ENCODE measurements around the gene GRIK5. TPM values are rescaled to one million over a fixed set of nuclear protein-coding genes. Genes with fewer than 3 reads are reported as not detected.
"Not testable (repeated sequence)": the region's sequence is repeated elsewhere in the genome, so short reads cannot be mapped to it uniquely, and the experiment has no call there.

The GRIK5 gene
- total RNA-seq, 1 donor: under 0.01 TPM

DNA sequence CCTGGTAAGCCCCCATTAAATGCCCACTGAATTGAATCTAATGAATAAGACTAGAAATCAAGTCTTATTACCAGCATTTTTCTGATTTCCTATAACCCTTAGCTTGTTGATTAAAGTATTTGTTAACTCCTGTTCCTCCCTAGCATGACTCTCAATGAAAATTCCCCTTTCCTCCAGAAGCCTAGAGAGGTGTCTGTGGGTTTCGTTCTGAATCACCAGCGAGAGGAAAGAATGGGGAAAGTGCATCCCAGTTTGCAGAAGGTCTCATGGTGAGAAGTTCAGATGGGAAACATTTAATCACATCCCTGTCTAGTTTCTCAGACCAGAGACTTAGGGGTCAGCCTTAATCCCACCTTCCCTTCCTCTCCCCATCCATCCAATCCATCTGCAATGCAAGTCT, 35.4 kb upstream of the GRIK5 start:
- Histone ChIP-seq H3K27me3 (ENCODE audit: insufficient read depth, low read length) (no peaks in the 10 kb centered on the region), H3K4me2 (ENCODE audit: insufficient read depth, low read length) (no peak overlapping the region), H3K27ac (ENCODE audit: low read depth, low read length) (no peak overlapping the region), H3K9me3 (ENCODE audit: low read depth, low read length) (no peaks in the 10 kb centered on the region), H3K36me3 (ENCODE audit: insufficient read depth, low read length) (no peaks in the 10 kb centered on the region), H3K79me2 (ENCODE audit: insufficient read depth, low read length) (no peaks in the 10 kb centered on the region), H4K20me1 (ENCODE audit: insufficient read depth, low read length) (peaks cover 2% of the 10 kb centered on the region), H3K4me3 (ENCODE audit: insufficient read depth, low read length) (no peak overlapping the region), H2AFZ (ENCODE audit: low read length) (no peak overlapping the region), H3K4me1 (ENCODE audit: insufficient read depth, low read length) (no peaks in the 10 kb centered on the region)
- TF ChIP-seq, protein P1, sequence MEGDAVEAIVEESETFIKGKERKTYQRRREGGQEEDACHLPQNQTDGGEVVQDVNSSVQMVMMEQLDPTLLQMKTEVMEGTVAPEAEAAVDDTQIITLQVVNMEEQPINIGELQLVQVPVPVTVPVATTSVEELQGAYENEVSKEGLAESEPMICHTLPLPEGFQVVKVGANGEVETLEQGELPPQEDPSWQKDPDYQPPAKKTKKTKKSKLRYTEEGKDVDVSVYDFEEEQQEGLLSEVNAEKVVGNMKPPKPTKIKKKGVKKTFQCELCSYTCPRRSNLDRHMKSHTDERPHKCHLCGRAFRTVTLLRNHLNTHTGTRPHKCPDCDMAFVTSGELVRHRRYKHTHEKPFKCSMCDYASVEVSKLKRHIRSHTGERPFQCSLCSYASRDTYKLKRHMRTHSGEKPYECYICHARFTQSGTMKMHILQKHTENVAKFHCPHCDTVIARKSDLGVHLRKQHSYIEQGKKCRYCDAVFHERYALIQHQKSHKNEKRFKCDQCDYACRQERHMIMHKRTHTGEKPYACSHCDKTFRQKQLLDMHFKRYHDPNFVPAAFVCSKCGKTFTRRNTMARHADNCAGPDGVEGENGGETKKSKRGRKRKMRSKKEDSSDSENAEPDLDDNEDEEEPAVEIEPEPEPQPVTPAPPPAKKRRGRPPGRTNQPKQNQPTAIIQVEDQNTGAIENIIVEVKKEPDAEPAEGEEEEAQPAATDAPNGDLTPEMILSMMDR (IDR thresholded peaks at IDR 0.05; ENCODE audit: extremely low read depth, low read depth, low read length): no peak
- DNase-seq (ENCODE audit: insufficient read length, low spot score, missing footprints): no peak

DNA sequence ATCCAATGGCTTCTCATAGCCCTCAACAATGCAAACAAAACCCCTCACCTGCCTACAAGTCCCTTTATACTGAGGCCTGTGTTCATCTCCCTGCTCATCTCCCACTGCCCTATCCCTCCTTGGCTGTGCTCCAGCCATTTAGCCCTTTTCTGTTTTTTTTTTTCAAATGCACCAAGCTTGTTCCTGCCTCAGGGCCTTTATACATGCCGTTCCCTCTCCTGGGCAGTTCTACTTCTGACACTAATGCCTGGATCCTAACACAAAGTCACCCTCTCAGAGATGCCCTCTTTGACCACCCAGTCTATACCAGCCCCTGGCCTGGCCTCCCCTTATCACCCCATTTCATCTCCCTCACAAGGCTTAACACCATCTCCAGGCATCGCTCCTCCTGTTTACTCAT, 32.9 kb upstream of the GRIK5 start:
- no peaks in the 10 kb centered on the region for H3K79me2 ChIP-seq (ENCODE audit: insufficient read depth, low read length)
- H2AFZ ChIP-seq (ENCODE audit: low read length): no peak overlapping the region
- TF ChIP-seq, protein P1 (IDR thresholded peaks at IDR 0.05; ENCODE audit: extremely low read depth, low read depth, low read length): no peak
- no peak overlapping the region for H3K4me3 ChIP-seq (ENCODE audit: insufficient read depth, low read length)
- no peak overlapping the region for H3K4me2 ChIP-seq (ENCODE audit: insufficient read depth, low read length)
- H3K27me3 ChIP-seq (ENCODE audit: insufficient read depth, low read length): no peaks in the 10 kb centered on the region
- DNase-seq (ENCODE audit: insufficient read length, low spot score, missing footprints): peak; percentile 23
- no peaks in the 10 kb centered on the region for H3K9me3 ChIP-seq (ENCODE audit: low read depth, low read length)
- H4K20me1 ChIP-seq (ENCODE audit: insufficient read depth, low read length): peaks cover 2% of the 10 kb centered on the region
- no peaks in the 10 kb centered on the region for H3K4me1 ChIP-seq (ENCODE audit: insufficient read depth, low read length)
- no peaks in the 10 kb centered on the region for H3K36me3 ChIP-seq (ENCODE audit: insufficient read depth, low read length)
- no peak overlapping the region for H3K27ac ChIP-seq (ENCODE audit: low read depth, low read length)

DNA sequence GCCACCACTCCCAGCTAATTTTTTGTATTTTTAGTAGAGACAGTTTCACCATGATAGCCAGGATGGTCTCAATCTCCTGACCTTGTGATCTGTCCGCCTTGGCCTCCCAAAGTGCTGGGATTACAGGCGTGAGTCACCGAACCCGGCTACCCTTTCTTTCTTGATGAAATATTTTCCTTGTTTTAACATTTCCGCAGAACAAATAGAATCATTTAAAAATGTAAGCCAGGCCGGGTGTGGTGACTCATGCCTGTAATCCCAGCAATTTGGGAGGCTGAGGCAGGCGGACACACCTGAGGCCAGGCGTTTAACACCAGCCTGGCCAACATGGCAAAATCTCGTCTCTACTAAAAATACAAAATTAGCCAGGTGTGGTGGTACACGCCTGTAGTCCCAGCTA, 30.2 kb upstream of the GRIK5 start:
- H3K27me3 ChIP-seq (ENCODE audit: insufficient read depth, low read length); H4K20me1 ChIP-seq (ENCODE audit: insufficient read depth, low read length); H3K79me2 ChIP-seq (ENCODE audit: insufficient read depth, low read length); H3K36me3 ChIP-seq (ENCODE audit: insufficient read depth, low read length); H3K27ac ChIP-seq (ENCODE audit: low read depth, low read length); H3K4me2 ChIP-seq (ENCODE audit: insufficient read depth, low read length); H3K4me3 ChIP-seq (ENCODE audit: insufficient read depth, low read length); H2AFZ ChIP-seq (ENCODE audit: low read length); H3K9me3 ChIP-seq (ENCODE audit: low read depth, low read length); H3K4me1 ChIP-seq (ENCODE audit: insufficient read depth, low read length): not testable (repeated sequence)
- peak; percentile 42 for DNase-seq (ENCODE audit: insufficient read length, low spot score, missing footprints)

DNA sequence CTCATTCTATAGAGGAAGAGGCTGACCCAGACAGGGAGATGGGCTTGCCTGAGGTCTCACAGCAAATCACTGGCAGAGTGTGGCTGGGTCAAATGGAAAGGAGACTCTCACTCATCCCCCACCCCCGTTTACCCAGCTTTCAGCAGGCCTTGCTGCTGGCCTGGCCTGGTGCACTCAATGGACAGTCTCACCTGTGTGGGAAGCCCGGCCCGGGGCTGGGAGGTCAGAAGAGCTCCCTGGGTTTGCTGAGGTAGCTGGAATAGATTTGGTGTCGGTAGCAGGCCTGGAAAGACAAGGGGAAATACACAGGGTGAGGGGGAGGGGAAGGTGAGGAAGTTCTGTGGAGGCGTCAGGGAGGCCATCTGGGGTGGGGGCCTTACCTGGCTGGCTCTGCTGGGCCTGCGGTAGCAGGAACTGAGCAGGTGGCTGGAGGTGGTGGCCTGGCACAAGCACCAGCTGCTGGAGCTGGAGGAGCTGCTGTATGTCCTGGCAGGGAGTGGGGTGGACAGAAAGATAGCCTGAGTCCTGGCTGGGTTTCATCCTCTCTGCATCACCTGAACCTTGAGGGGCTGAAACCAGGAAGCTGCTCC, 29.4 kb upstream of the GRIK5 start:
- no peak overlapping the region for H3K27ac ChIP-seq (ENCODE audit: low read depth, low read length)
- H3K27me3 ChIP-seq (ENCODE audit: insufficient read depth, low read length): no peaks in the 10 kb centered on the region
- H3K4me1 ChIP-seq (ENCODE audit: insufficient read depth, low read length): no peaks in the 10 kb centered on the region
- no peaks in the 10 kb centered on the region for H3K79me2 ChIP-seq (ENCODE audit: insufficient read depth, low read length)
- H3K36me3 ChIP-seq (ENCODE audit: insufficient read depth, low read length): no peaks in the 10 kb centered on the region
- H3K9me3 ChIP-seq (ENCODE audit: low read depth, low read length): no peaks in the 10 kb centered on the region
- H4K20me1 ChIP-seq (ENCODE audit: insufficient read depth, low read length): no peaks in the 10 kb centered on the region
- no peak overlapping the region for H3K4me3 ChIP-seq (ENCODE audit: insufficient read depth, low read length)
- H3K4me2 ChIP-seq (ENCODE audit: insufficient read depth, low read length): no peak overlapping the region
- TF ChIP-seq, protein P1 (IDR thresholded peaks at IDR 0.05; ENCODE audit: extremely low read depth, low read depth, low read length): no peak
- DNase-seq (ENCODE audit: insufficient read length, low spot score, missing footprints): peak; percentile 31
- H2AFZ ChIP-seq (ENCODE audit: low read length): no peak overlapping the region
